ENCODE data around the gene ANXA11. TPM values are rescaled to one million over a fixed set of nuclear protein-coding genes. Genes with fewer than 3 reads are reported as not detected.

ANXA11 gene
- total and polyA plus RNA-seq, 2 experiments from 2014 or later: 92.8 to 168 TPM

GRCh38 chr10:80144696-80145131 lies 60.6 kb downstream of the ANXA11 start:
- H4K20me1 ChIP-seq (ENCODE audit: insufficient read depth, poor library complexity, severe bottlenecking): no peaks in the 10 kb centered on the region

GRCh38 chr10:80144067-80144695 lies 61.2 kb downstream of the ANXA11 start:
- 72% methylated on average over 23 of the region's 28 CpGs for WGBS (ENCODE audit: low lambda C conversion rate, missing lambda C conversion rate)
- H3K4me1 ChIP-seq (ENCODE audit: insufficient read depth): no peaks in the 10 kb centered on the region
- no peak overlapping the region for H3K4me3 ChIP-seq
- H3K36me3 ChIP-seq (replicated peaks; ENCODE audit: insufficient read depth, low read depth): no peaks in the 10 kb centered on the region
- no peaks in the 10 kb centered on the region for H3K9me2 ChIP-seq (replicated peaks; ENCODE audit: insufficient read depth)
- H3K9me3 ChIP-seq (ENCODE audit: low read depth): no peaks in the 10 kb centered on the region
- H2AFZ ChIP-seq: no peak overlapping the region
- DNase-seq (ENCODE audit: low spot score): no peak
- no peaks in the 10 kb centered on the region for H3K79me2 ChIP-seq
- no peak for TF ChIP-seq CTCF (IDR thresholded peaks at IDR 0.05; ENCODE audit: poor library complexity)
- TF ChIP-seq EZH2phosphoT487 (IDR thresholded peaks at IDR 0.05; ENCODE audit: low read depth, severe bottlenecking, unreplicated experiment): no peak
- TF ChIP-seq EZH2 (IDR thresholded peaks at IDR 0.05; ENCODE audit: borderline replicate concordance): no peak
- H3K4me2 ChIP-seq: no peak overlapping the region
- H4K20me1 ChIP-seq (ENCODE audit: insufficient read depth, poor library complexity, severe bottlenecking): no peaks in the 10 kb centered on the region
- no peak overlapping the region for H3K27ac ChIP-seq
- no peaks in the 10 kb centered on the region for H3K27me3 ChIP-seq

More at GRCh38 chr10:80144696-80145131, 60.6 kb downstream of the ANXA11 start:
- no peaks in the 10 kb centered on the region for H3K79me2 ChIP-seq
- no peak overlapping the region for H3K4me3 ChIP-seq
- H3K4me1 ChIP-seq (ENCODE audit: insufficient read depth): no peaks in the 10 kb centered on the region
- no peak overlapping the region for H2AFZ ChIP-seq
- no peak overlapping the region for H3K4me2 ChIP-seq
- no peak overlapping the region for H3K27ac ChIP-seq
- no peak for TF ChIP-seq EZH2 (IDR thresholded peaks at IDR 0.05; ENCODE audit: borderline replicate concordance)
- no peak for TF ChIP-seq CTCF (IDR thresholded peaks at IDR 0.05; ENCODE audit: poor library complexity)
- TF ChIP-seq EZH2phosphoT487 (IDR thresholded peaks at IDR 0.05; ENCODE audit: low read depth, severe bottlenecking, unreplicated experiment): no peak
- no peaks in the 10 kb centered on the region for H3K36me3 ChIP-seq (replicated peaks; ENCODE audit: insufficient read depth, low read depth)
- no peak for DNase-seq (ENCODE audit: low spot score)
- H3K9me3 ChIP-seq (ENCODE audit: low read depth): no peaks in the 10 kb centered on the region
- 75% methylated on average over 12 of the region's 12 CpGs for WGBS (ENCODE audit: low lambda C conversion rate, missing lambda C conversion rate)
- no peaks in the 10 kb centered on the region for H3K9me2 ChIP-seq (replicated peaks; ENCODE audit: insufficient read depth)
- no peaks in the 10 kb centered on the region for H3K27me3 ChIP-seq

- no peak overlapping the region for H3K4me3 ChIP-seq
- no peak overlapping the region for H3K4me2 ChIP-seq
These were observed 63.5 kb downstream of the ANXA11 start for GRCh38 chr10:80141696-80142460.

More at GRCh38 chr10:80141696-80142460, 63.5 kb downstream of the ANXA11 start:
- no peaks in the 10 kb centered on the region for H3K79me2 ChIP-seq
- H3K9me2 ChIP-seq (replicated peaks; ENCODE audit: insufficient read depth): no peaks in the 10 kb centered on the region
- peaks cover 10% of the 10 kb centered on the region for H3K4me1 ChIP-seq (ENCODE audit: insufficient read depth)
- H3K27me3 ChIP-seq: no peaks in the 10 kb centered on the region
- no peaks in the 10 kb centered on the region for H4K20me1 ChIP-seq (ENCODE audit: insufficient read depth, poor library complexity, severe bottlenecking)
- 70% methylated on average over 19 of the region's 19 CpGs for WGBS (ENCODE audit: low lambda C conversion rate, missing lambda C conversion rate)
- no peak for DNase-seq (ENCODE audit: low spot score)
- no peaks in the 10 kb centered on the region for H3K9me3 ChIP-seq (ENCODE audit: low read depth)
- H3K36me3 ChIP-seq (replicated peaks; ENCODE audit: insufficient read depth, low read depth): no peaks in the 10 kb centered on the region
- no peak overlapping the region for H2AFZ ChIP-seq
- no peak for TF ChIP-seq EZH2phosphoT487 (IDR thresholded peaks at IDR 0.05; ENCODE audit: low read depth, severe bottlenecking, unreplicated experiment)
- TF ChIP-seq EZH2 (IDR thresholded peaks at IDR 0.05; ENCODE audit: borderline replicate concordance): no peak
- TF ChIP-seq CTCF (IDR thresholded peaks at IDR 0.05; ENCODE audit: poor library complexity): no peak
- no peak overlapping the region for H3K27ac ChIP-seq

Measured in hepatocyte (in vitro differentiated cells).